IPS-20b (cell line): Measurements from ENCODE around the gene DNAAF3.

Experiments
- H3K27ac ChIP-seq: one replicate; pipeline ENCODE4 v1.5.1; 2013; ENCODE audit warnings: low read length
- H3K27me3 ChIP-seq: 2 replicates; pipeline ENCODE4 v1.6.1; 2013; ENCODE audit warnings: mild to moderate bottlenecking, low read length, inconsistent platforms; ENCODE audit not compliant: insufficient read depth
- H3K36me3 ChIP-seq: 2 replicates; pipeline ENCODE4 v1.6.1; 2013; ENCODE audit warnings: low read depth, mild to moderate bottlenecking, inconsistent platforms, low read length, moderate library complexity; ENCODE audit not compliant: insufficient read depth
- H3K4me1 ChIP-seq: 2 replicates; pipeline ENCODE4 v1.6.1; 2013; ENCODE audit warnings: mild to moderate bottlenecking, control low read depth, inconsistent platforms, low read length, moderate library complexity; ENCODE audit not compliant: insufficient read depth
- H3K4me3 ChIP-seq: 2 replicates; pipeline ENCODE4 v1.5.1; 2013; ENCODE audit warnings: mild to moderate bottlenecking, low read length, inconsistent platforms
- H3K9ac ChIP-seq: 2 replicates; pipeline ENCODE4 v1.6.1; 2013; ENCODE audit warnings: low read depth, mild to moderate bottlenecking, inconsistent platforms, low read length, moderate library complexity
- H3K9me3 ChIP-seq: 2 replicates; pipeline ENCODE4 v1.6.1; 2013; ENCODE audit warnings: mild to moderate bottlenecking, low read depth, low read length, inconsistent platforms; ENCODE audit not compliant: insufficient read depth

DNAAF3 gene

GRCh38 chr19:55147545-55148251, 18.7 kb downstream of the DNAAF3 start:
- Histone ChIP-seq H3K4me3 (no peak overlapping the region), H3K9ac (no peak overlapping the region), H3K27me3 (peaks cover 10% of the 10 kb centered on the region; the same call in 1 of the 2 replicates), H3K4me1 (peaks cover 12% of the 10 kb centered on the region), H3K36me3 (peaks cover 5% of the 10 kb centered on the region; the same call in 1 of the 2 replicates), H3K9me3 (no peaks in the 10 kb centered on the region), H3K27ac (no peak overlapping the region)

GRCh38 chr19:55146705-55147273, 19.6 kb downstream of the DNAAF3 start:
- Histone ChIP-seq H3K9ac (peak overlapping the region; percentile 72; the same call in 1 of the 2 replicates), H3K4me3 (peak overlapping the region; percentile 68; the same call in 1 of the 2 replicates), H3K36me3 (peaks cover under 1% of the 10 kb centered on the region; the same call in 1 of the 2 replicates), H3K27ac (peak overlapping the region; percentile 93), H3K27me3 (peaks cover 10% of the 10 kb centered on the region; the same call in 1 of the 2 replicates), H3K4me1 (peaks cover 12% of the 10 kb centered on the region), H3K9me3 (no peaks in the 10 kb centered on the region)

- H3K27me3 ChIP-seq = peaks cover 10% of the 10 kb centered on the region; the same call in 1 of the 2 replicates
- H3K27ac ChIP-seq = no peak overlapping the region
- no peaks in the 10 kb centered on the region for H3K36me3 ChIP-seq
- H3K4me1 ChIP-seq = peaks cover 12% of the 10 kb centered on the region
- H3K9ac ChIP-seq = no peak overlapping the region
- H3K9me3 ChIP-seq = no peaks in the 10 kb centered on the region
- H3K4me3 ChIP-seq = peak overlapping the region; percentile 68
Observed at GRCh38 chr19:55146078-55146704, 20.2 kb downstream of the DNAAF3 start.

- peaks cover 10% of the 10 kb centered on the region; the same call in 1 of the 2 replicates for H3K27me3 ChIP-seq
- H3K27ac ChIP-seq = no peak overlapping the region
- no peak overlapping the region for H3K9ac ChIP-seq
- no peaks in the 10 kb centered on the region for H3K9me3 ChIP-seq
- H3K4me1 ChIP-seq = peaks cover 15% of the 10 kb centered on the region
- no peak overlapping the region; the same call in 1 of the 2 replicates for H3K4me3 ChIP-seq
- no peaks in the 10 kb centered on the region for H3K36me3 ChIP-seq
Observed at GRCh38 chr19:55145232-55145631, 21.2 kb downstream of the DNAAF3 start.

GRCh38 chr19:55141696-55142095, 24.7 kb downstream of the DNAAF3 start:
- Histone ChIP-seq H3K27ac (no peak overlapping the region), H3K9ac (no peak overlapping the region), H3K36me3 (0 out of 2 replicates have a peak, but pooled peaks cover under 1% of the 10 kb centered on the region), H3K9me3 (no peaks in the 10 kb centered on the region), H3K4me3 (peak overlapping the region; percentile 58; the same call in 1 of the 2 replicates), H3K27me3 (no peaks in the 10 kb centered on the region), H3K4me1 (peaks cover 3% of the 10 kb centered on the region; the same call in 1 of the 2 replicates)

GRCh38 chr19:55137915-55138314, 28.5 kb downstream of the DNAAF3 start:
- H3K27ac ChIP-seq = no peak overlapping the region
- no peaks in the 10 kb centered on the region for H3K9me3 ChIP-seq
- no peaks in the 10 kb centered on the region for H3K27me3 ChIP-seq
- H3K36me3 ChIP-seq = peaks cover 15% of the 10 kb centered on the region
- H3K9ac ChIP-seq = no peak overlapping the region; the same call in 1 of the 2 replicates
- peaks cover 3% of the 10 kb centered on the region; the same call in 1 of the 2 replicates for H3K4me1 ChIP-seq
- no peak overlapping the region for H3K4me3 ChIP-seq

- Histone ChIP-seq H3K9ac (no peak overlapping the region), H3K27ac (no peak overlapping the region), H3K4me1 (peaks cover 3% of the 10 kb centered on the region; the same call in 1 of the 2 replicates), H3K27me3 (no peaks in the 10 kb centered on the region), H3K4me3 (no peak overlapping the region), H3K36me3 (peaks cover 15% of the 10 kb centered on the region), H3K9me3 (no peaks in the 10 kb centered on the region)
Observed at GRCh38 chr19:55136399-55137102, 29.9 kb downstream of the DNAAF3 start.

- H3K4me3 ChIP-seq = no peak overlapping the region
- no peaks in the 10 kb centered on the region; the same call in 1 of the 2 replicates for H3K4me1 ChIP-seq
- peaks cover 15% of the 10 kb centered on the region for H3K36me3 ChIP-seq
- H3K9ac ChIP-seq = no peak overlapping the region
- no peaks in the 10 kb centered on the region for H3K27me3 ChIP-seq
- no peaks in the 10 kb centered on the region for H3K9me3 ChIP-seq
- no peak overlapping the region for H3K27ac ChIP-seq
Observed at GRCh38 chr19:55134736-55135135, 31.7 kb downstream of the DNAAF3 start.

- no peak overlapping the region for H3K27ac ChIP-seq
- peaks cover 15% of the 10 kb centered on the region for H3K36me3 ChIP-seq
- no peak overlapping the region for H3K4me3 ChIP-seq
- H3K9ac ChIP-seq = no peak overlapping the region
- peaks cover 4% of the 10 kb centered on the region; the same call in 1 of the 2 replicates for H3K4me1 ChIP-seq
- H3K27me3 ChIP-seq = no peaks in the 10 kb centered on the region
- no peaks in the 10 kb centered on the region for H3K9me3 ChIP-seq
Observed at GRCh38 chr19:55133639-55134444, 32.6 kb downstream of the DNAAF3 start.

GRCh38 chr19:55132453-55133129, 33.8 kb downstream of the DNAAF3 start:
- Histone ChIP-seq H3K9ac (no peak overlapping the region), H3K36me3 (peaks cover 15% of the 10 kb centered on the region), H3K9me3 (no peaks in the 10 kb centered on the region), H3K4me3 (no peak overlapping the region), H3K27ac (no peak overlapping the region), H3K4me1 (peaks cover 4% of the 10 kb centered on the region; the same call in 1 of the 2 replicates), H3K27me3 (no peaks in the 10 kb centered on the region)
